ENCODE results near the gene CDKN2A. TPM values are rescaled to one million over a fixed set of nuclear protein-coding genes. Genes with fewer than 3 reads are reported as not detected.
A peak's percentile ranks its signal among the peaks of the same experiment; 100 is the strongest.

CDKN2A gene
- total RNA-seq, 1 experiment from 2014 or later: 0.35 TPM

DNA sequence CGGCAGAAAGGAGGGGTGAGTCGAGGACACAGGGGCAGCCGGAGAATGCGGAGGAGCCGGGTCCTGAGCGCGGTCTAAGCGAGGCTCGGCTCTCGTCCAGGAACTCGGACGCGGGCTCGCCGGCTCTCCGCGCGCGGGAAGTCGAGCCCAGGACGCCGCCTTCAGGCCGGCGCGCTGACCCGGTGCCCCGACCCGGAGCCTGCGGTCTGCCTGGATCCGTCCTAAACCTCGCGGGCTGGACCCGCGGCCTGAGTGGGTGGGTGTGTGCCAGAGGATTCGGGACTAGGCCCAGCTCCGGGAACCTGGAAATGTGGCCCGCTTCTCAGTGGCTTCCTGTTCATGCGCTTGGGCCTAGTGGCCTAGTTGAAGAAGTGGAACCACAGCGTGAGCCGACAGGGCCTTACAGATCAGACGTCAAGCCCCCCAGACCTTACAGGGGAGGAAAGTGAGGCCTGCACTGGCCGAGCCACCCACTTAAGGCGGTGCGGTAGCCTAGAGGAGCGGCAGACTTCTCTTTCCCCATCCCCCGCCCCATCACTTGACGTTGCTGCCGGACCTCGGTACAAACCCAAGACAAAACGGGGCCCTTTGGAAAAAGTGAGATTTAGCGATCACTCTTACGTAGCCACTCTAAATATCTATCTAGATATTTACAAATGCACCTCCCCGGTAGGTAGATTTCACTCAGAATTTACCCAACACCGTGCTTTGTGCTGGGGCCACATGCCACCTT, 1.6 kb upstream of the CDKN2A start:
- DNase-seq: no peak
- Histone ChIP-seq H3K9me3 (ENCODE audit: control insufficient read depth, low read depth, low read length) (no peaks in the 10 kb centered on the region), H3K18ac (ENCODE audit: insufficient read length, low read depth, low read length) (no peak overlapping the region), H2AK5ac (ENCODE audit: insufficient read length, low read length) (no peak overlapping the region), H3T11ph (ENCODE audit: low read length) (no peak overlapping the region), H3K23me2 (ENCODE audit: insufficient read length, low read depth, low read length, poor library complexity, severe bottlenecking) (peaks cover 17% of the 10 kb centered on the region), H3K14ac (ENCODE audit: insufficient read depth, low read length) (no peak overlapping the region), H3K79me2 (ENCODE audit: insufficient read depth, low read length) (no peaks in the 10 kb centered on the region), H3K79me1 (ENCODE audit: insufficient read depth, low read depth, low read length, poor library complexity, severe bottlenecking) (no peaks in the 10 kb centered on the region), H2BK15ac (ENCODE audit: low read depth, low read length) (no peak overlapping the region), H2AFZ (ENCODE audit: low read length) (no peak overlapping the region), H4K20me1 (ENCODE audit: control insufficient read depth, insufficient read depth, insufficient read length) (peaks cover 4% of the 10 kb centered on the region), H4K8ac (replicated peaks; ENCODE audit: insufficient read length, low read depth, low read length) (no peak overlapping the region), H3K4ac (ENCODE audit: low read depth, low read length) (no peak overlapping the region), H2BK12ac (ENCODE audit: insufficient read length, low read depth, low read length) (no peak overlapping the region), H3K9ac (ENCODE audit: extremely low read depth, insufficient read length, low read length) (no peak overlapping the region), H2BK120ac (ENCODE audit: low read depth, low read length, poor library complexity, severe bottlenecking) (no peak overlapping the region), H3K27me3 (ENCODE audit: insufficient read depth, low read length) (peaks cover 32% of the 10 kb centered on the region; the same call in 1 of the 2 replicates), H2BK5ac (ENCODE audit: insufficient read length, low read length) (no peak overlapping the region), H4K91ac (ENCODE audit: insufficient read length, low read depth, low read length) (no peak overlapping the region), H3K56ac (ENCODE audit: insufficient read length, low read depth, low read length) (no peak overlapping the region), H4K5ac (ENCODE audit: insufficient read length, low read depth, low read length) (no peak overlapping the region), H3K27ac (ENCODE audit: insufficient read length, low read depth, low read length) (no peak overlapping the region), H3K23ac (ENCODE audit: insufficient read length, low read depth, low read length) (no peak overlapping the region), H3K4me1 (ENCODE audit: insufficient read depth, low read length) (peaks cover 3% of the 10 kb centered on the region; the same call in 1 of the 2 replicates), H2BK20ac (ENCODE audit: low read depth, low read length, poor library complexity, severe bottlenecking) (no peak overlapping the region), H3K4me2 (ENCODE audit: insufficient read depth, insufficient read length, low read length) (peak overlapping the region; percentile 87)
- Mint-ChIP-seq H3K27me3 (ENCODE audit: low read depth) (peaks cover 88% of the 10 kb centered on the region), H3K9me3 (no peaks in the 10 kb centered on the region), H3K4me3 (peak overlapping the region; percentile 67 to 82), H3K36me3 (ENCODE audit: insufficient read depth in 1 of 3, low read depth in 3 of 3) (no peaks in the 10 kb centered on the region), H3K4me1 (peaks cover 28 to 41% of the 10 kb centered on the region in 2 experiments), H3K27ac (no peak overlapping the region)
- TF ChIP-seq, protein P1, sequence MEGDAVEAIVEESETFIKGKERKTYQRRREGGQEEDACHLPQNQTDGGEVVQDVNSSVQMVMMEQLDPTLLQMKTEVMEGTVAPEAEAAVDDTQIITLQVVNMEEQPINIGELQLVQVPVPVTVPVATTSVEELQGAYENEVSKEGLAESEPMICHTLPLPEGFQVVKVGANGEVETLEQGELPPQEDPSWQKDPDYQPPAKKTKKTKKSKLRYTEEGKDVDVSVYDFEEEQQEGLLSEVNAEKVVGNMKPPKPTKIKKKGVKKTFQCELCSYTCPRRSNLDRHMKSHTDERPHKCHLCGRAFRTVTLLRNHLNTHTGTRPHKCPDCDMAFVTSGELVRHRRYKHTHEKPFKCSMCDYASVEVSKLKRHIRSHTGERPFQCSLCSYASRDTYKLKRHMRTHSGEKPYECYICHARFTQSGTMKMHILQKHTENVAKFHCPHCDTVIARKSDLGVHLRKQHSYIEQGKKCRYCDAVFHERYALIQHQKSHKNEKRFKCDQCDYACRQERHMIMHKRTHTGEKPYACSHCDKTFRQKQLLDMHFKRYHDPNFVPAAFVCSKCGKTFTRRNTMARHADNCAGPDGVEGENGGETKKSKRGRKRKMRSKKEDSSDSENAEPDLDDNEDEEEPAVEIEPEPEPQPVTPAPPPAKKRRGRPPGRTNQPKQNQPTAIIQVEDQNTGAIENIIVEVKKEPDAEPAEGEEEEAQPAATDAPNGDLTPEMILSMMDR (conservative IDR thresholded peaks at IDR 0.05): peak; percentile 29; the same call in 1 of the 3 replicates
- no CpG with 5 or more reads among the region's 54 CpGs for WGBS (ENCODE audit: extremely low coverage, insufficient read length, low lambda C conversion rate)

All from H9 (cell line).